Forelimb muscle (tissue), 1 donor: ENCODE data around the gene MEI1. TPM values are rescaled to one million over a fixed set of nuclear protein-coding genes. Genes with fewer than 3 reads are reported as not detected.
A peak's percentile ranks its signal among the peaks of the same experiment; 100 is the strongest.
"Not testable (repeated sequence)": the region's sequence is repeated elsewhere in the genome, so short reads cannot be mapped to it uniquely, and the experiment has no call there.

Experiments used
- DNase-seq: peaks from one replicate; pipeline ENCODE4 v3.0.0-alpha.2; 2013; ENCODE audit warnings: low read depth
- polyA plus RNA-seq: library from polyadenylated mRNA; unstranded; fragments of 120-200 nt; gene quantifications from one replicate; pipeline ENCODE4 v1.2.1, GENCODE V29; 2013; ENCODE audit not compliant: insufficient read length

Gene MEI1
- polyA plus RNA-seq, 1 donor = 0.68 TPM

GRCh38 chr22:41683052-41683451, 16.3 kb upstream of the MEI1 start:
- DNase-seq = no peak

DNA sequence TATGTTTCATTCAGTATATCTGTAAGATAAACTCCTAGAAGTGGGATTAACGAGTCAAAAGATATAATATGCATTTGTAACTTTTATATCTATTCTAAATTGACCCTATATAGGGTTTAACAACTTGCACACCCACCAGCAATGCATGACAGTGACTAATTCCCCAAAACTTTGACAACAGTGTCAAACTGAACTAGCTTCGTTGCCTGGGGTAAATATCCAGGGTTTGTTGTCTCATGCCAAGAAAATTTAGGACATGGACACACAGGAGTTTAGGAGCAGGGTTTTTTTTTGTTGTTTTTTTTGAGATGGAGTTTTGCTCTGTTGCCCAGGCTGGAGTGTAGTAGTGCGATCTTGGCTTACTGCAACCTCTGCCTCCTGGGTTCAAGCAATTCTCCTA, 15.7 kb upstream of the MEI1 start:
- no peak for DNase-seq

GRCh38 chr22:41684194-41684593, 15.1 kb upstream of the MEI1 start:
- no peak for DNase-seq

DNA sequence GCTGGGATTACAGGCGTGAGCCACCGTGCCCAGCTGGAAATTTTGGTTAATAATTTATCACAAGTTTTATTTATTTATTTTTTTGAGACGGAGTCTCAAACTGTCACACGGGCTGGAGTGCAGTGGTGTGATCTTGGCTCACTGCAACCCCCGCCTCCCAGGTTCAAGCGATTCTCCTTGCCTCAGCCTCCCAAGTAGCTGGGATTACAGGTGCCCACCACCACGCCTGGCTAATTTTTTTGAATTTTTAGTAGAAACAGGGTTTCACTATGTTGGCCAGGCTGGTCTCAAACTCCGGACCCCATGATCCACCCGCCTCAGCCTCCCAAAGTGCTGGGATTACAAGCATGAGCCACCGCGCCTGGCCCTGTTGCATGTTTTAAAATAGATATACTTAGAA, 12.4 kb upstream of the MEI1 start:
- DNase-seq = not testable (repeated sequence)

GRCh38 chr22:41687901-41688364, 11.4 kb upstream of the MEI1 start:
- DNase-seq = no peak

- peak; percentile 77 for DNase-seq
These were observed 10.7 kb upstream of the MEI1 start, which contains the start of gene SNU13 for GRCh38 chr22:41688365-41689211. TSS of gene SNU13 (minus strand) at chr22:41688867. CDS start at chr22:41688796, 71 bp downstream.

GRCh38 chr22:41690476-41690875, 8.8 kb upstream of the MEI1 start:
- no peak for DNase-seq

- no peak for DNase-seq
These were observed 4.1 kb upstream of the MEI1 start for GRCh38 chr22:41695211-41695610.

GRCh38 chr22:41696703-41697102, 2.6 kb upstream of the MEI1 start:
- no peak for DNase-seq

GRCh38 chr22:41697126-41697775, 2.1 kb upstream of the MEI1 start:
- DNase-seq = peak; percentile 60

DNA sequence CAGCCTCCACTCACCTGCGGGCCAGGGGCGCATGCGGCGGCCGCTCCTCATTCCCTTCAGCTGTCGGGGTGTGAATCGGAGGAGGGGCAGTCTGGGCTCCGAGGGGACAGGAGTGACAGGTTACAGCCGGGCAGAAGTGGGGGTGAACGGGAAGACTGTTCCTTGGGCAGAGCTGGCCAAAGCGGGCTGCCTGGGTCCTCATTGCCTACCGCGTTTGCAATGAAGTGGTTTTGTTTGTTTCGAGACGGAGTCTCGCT, 733 bp downstream of the MEI1 start:
- DNase-seq = no peak

DNA sequence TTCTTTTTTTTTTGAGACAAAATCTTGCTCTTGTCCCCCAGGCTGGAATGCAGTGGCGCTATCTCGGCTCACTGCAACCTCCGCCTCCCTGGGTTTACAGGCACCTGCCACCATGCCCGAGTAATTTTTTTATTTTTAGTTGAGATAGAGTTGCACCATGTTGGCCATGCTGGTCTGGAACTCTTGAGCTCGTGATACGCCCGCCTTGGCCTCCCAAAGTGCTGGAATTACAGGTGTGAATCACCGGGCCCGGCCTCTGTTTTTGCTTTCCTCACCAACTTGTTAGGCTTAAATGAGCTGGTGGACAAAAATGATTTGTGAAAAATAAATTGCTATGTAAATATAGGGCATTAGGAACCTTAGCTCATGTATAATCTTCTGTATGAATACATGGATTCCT, 3.5 kb downstream of the MEI1 start:
- no peak for DNase-seq

DNA sequence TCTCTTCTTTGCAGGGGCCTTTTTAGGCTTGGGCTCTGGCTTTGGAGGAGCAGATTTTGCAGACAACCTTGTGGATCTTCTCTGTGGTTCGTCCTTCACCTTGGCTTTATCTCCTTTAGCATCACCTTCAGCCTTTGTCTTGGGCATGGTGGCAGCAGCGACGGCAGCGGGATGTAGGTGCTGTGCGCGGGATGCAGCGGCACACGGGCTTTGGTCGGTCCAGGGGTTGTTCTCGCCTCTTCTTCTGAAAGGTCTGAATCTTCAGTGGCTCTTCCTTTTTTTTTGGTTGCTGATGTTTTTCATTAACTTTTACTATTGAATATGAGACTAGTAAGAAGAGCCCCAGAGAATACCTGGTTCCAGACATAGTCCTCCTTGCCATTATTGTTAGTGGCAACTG, 10.0 kb downstream of the MEI1 start:
- no peak for DNase-seq

DNA sequence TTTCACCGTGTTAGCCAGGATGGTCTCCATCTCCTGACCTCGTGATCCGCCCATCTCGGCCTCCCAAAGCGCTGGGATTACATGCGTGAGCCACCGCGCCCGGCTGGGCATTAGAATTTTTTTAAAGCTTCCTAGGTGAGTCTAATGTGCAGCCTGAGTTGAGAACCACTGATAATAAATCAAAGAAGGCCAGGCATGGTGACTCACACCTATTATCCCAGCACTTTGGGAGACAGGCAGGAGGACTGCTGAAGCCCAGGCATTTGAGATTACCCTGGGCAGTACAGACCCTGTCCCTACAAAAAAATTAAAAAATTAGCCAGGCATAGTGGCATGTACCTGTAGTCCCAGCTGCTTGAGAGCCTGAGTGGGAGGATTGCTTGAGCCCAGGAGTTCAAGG, 13.7 kb downstream of the MEI1 start:
- no peak for DNase-seq

- DNase-seq = no peak
These were observed 23.2 kb downstream of the MEI1 start for GRCh38 chr22:41722496-41722895.

DNA sequence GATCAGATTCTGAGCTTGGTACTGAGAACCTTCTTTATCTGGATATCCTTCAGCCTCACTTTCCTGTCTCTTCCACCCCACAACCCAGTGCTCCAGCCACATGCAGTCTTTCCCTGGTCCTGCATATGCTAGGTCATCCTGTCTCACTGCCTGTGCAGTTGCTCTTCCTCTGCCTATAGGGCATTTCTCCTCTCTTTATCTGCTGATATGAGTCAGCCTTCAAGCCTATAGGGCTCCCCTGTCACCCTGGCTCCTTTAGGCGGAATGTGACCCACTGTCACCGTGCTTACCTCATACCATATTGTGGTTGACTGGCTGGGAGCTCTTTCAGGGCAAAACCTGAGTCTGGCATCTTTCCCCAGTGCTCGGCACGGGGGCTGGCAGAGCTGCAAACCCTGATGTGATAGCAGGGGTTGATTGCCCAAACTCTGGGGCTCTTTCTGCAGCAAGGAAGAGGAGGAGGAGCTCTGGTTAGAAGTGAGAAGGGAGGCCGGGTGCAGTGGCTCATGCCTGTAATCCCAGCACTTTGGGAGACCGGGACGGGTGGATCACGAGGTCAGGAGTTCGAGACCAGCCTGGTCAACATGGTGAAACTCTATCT, 26.3 kb downstream of the MEI1 start:
- no peak for DNase-seq

GRCh38 chr22:41731609-41732008, 32.3 kb downstream of the MEI1 start:
- DNase-seq = no peak

- no peak for DNase-seq
These were observed 32.9 kb downstream of the MEI1 start for GRCh38 chr22:41732096-41732772.

GRCh38 chr22:41733241-41733640, 33.9 kb downstream of the MEI1 start:
- not testable (repeated sequence) for DNase-seq

- no peak for DNase-seq
These were observed 40.3 kb downstream of the MEI1 start for GRCh38 chr22:41739576-41739975.

DNA sequence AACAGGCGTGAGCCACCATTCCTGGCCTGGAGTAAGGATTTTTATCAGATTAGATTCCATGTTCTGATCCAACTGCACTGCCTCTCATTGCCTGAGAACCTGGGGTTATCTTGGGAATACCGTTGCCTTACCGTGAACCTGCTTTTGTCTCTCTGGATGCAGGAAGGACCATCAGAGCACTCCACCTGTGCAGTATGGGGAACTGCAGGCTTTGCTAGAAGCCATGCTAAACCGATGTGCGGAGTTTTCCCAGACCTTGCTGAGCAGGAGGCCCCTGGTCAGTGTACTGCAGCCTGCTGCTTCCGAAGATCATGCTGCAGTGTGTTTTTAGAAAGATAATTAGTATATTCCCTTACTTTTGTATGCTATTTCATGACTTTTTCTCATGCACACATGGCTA, 43.6 kb downstream of the MEI1 start:
- DNase-seq = no peak

- DNase-seq = no peak
These were observed 46.7 kb downstream of the MEI1 start for GRCh38 chr22:41745968-41746367.
